Measurements from ENCODE around the gene PRAMEF5. TPM values are rescaled to one million over a fixed set of nuclear protein-coding genes. Genes with fewer than 3 reads are reported as not detected.

Gene PRAMEF5
- total RNA-seq, 1 experiment from 2014 or later: not detected

Other genes with a start within 250 kb of the PRAMEF5 start
- gene PRAMEF27, start 197.6 kb upstream of the PRAMEF5 start, total RNA-seq (2014; rRNA removed; shearing (Covaris generic)): not detected in 2 replicates
- gene HNRNPCL3, start 193.4 kb upstream of the PRAMEF5 start, total RNA-seq (2014; rRNA removed; shearing (Covaris generic)): not detected in 2 replicates
- not detected in 2 replicates for gene PRAMEF25, start 183.4 kb upstream of the PRAMEF5 start, total RNA-seq (2014; rRNA removed; shearing (Covaris generic))
- gene HNRNPCL2, start 137.3 kb upstream of the PRAMEF5 start, total RNA-seq (2014; rRNA removed; shearing (Covaris generic)): not detected in 2 replicates
- gene PRAMEF26, start 98.2 kb upstream of the PRAMEF5 start, total RNA-seq (2014; rRNA removed; shearing (Covaris generic)): not detected in 2 replicates
- not detected in 2 replicates for gene HNRNPCL4, start 88.6 kb upstream of the PRAMEF5 start, total RNA-seq (2014; rRNA removed; shearing (Covaris generic))
- gene PRAMEF9, start 82.3 kb upstream of the PRAMEF5 start, total RNA-seq (2014; rRNA removed; shearing (Covaris generic)): not detected in 2 replicates
- not detected in 2 replicates for gene PRAMEF13, start 52.8 kb upstream of the PRAMEF5 start, total RNA-seq (2014; rRNA removed; shearing (Covaris generic))
- gene PRAMEF18, start 28.0 kb upstream of the PRAMEF5 start, total RNA-seq (2014; rRNA removed; shearing (Covaris generic)): not detected in 2 replicates
- gene PRAMEF8, start 30.9 kb downstream of the PRAMEF5 start, total RNA-seq (2014; rRNA removed; shearing (Covaris generic)): not detected in 2 replicates
- not detected in 2 replicates for gene PRAMEF33, start 49.3 kb downstream of the PRAMEF5 start, total RNA-seq (2014; rRNA removed; shearing (Covaris generic))
- gene PRAMEF15, start 61.4 kb downstream of the PRAMEF5 start, total RNA-seq (2014; rRNA removed; shearing (Covaris generic)): not detected in 2 replicates
- not detected in 2 replicates for gene PRAMEF14, start 92.9 kb downstream of the PRAMEF5 start, total RNA-seq (2014; rRNA removed; shearing (Covaris generic))
- not detected in 2 replicates for gene PRAMEF19, start 117.7 kb downstream of the PRAMEF5 start, total RNA-seq (2014; rRNA removed; shearing (Covaris generic))
- not detected in 2 replicates for gene PRAMEF17, start 135.4 kb downstream of the PRAMEF5 start, total RNA-seq (2014; rRNA removed; shearing (Covaris generic))
- gene PRAMEF20, start 156.3 kb downstream of the PRAMEF5 start, total RNA-seq (2014; rRNA removed; shearing (Covaris generic)): not detected in 2 replicates

Data from SJCRH30 (cell line).